SK-N-SH (cell line): ENCODE data around the gene DRAP1. TPM values are rescaled to one million over a fixed set of nuclear protein-coding genes. Genes with fewer than 3 reads are reported as not detected.
"Not testable (repeated sequence)": the region's sequence is repeated elsewhere in the genome, so short reads cannot be mapped to it uniquely, and the experiment has no call there.

Experiments used
- CTCF ChIA-PET: fragments of 300-600, 350-600 bp; formaldehyde crosslinking; extraction: SDS; loops from one replicate; lab custom pipeline; 2021; lab: Yijun Ruan, JAX
- POLR2A ChIA-PET: fragments of 350-600 bp; sonication (Branson Sonifier 250); formaldehyde crosslinking; extraction: SDS; loops from one replicate; lab custom pipeline; 2020; ENCODE audit warnings: antibody characterized with exemption, inconsistent platforms; lab: Yijun Ruan, JAX
- DNase-seq: peaks from one replicate; pipeline ENCODE4 v3.0.0; 2012
- H2AFZ ChIP-seq: fragments of 200-600 bp; sonication (generic); 2 replicates; pipeline ENCODE4 v1.8.1; 2016; ENCODE audit warnings: antibody characterized with exemption, mild to moderate bottlenecking, low read depth
- H3F3A ChIP-seq: fragments of 200-600 bp; sonication (generic); replicated peaks from 2 replicates; pipeline ENCODE3; 2016; ENCODE audit warnings: antibody characterized with exemption, mild to moderate bottlenecking; ENCODE audit not compliant: insufficient read depth
- H3K27ac ChIP-seq, 2 experiments: fragments of 200-500 bp in 1 of 2; fragments of 200-600 bp in 1 of 2; sonication (Bioruptor generic) in 1 of 2; sonication (generic), shearing (Covaris generic) in 1 of 2; 2 replicates each; pipeline versions ENCODE4 v1.5.1 to v1.6.1; 2014 to 2016; ENCODE audit warnings: low read depth in 2 of 2, inconsistent platforms in 1 of 2, low read length in 1 of 2, mild to moderate bottlenecking in 1 of 2, mixed read lengths in 1 of 2
- H3K27me3 ChIP-seq: fragments of 200-600 bp; sonication (generic), shearing (Covaris generic); 2 replicates; pipeline ENCODE4 v1.6.1; 2016; ENCODE audit warnings: mixed run types; ENCODE audit not compliant: insufficient read depth
- H3K36me3 ChIP-seq, 2 experiments: fragments of 200-500 bp in 1 of 2; fragments of 200-600 bp in 1 of 2; sonication (Bioruptor generic) in 1 of 2; sonication (generic) in 1 of 2; replicated peaks in 1 of 2; 2 replicates each; pipeline versions ENCODE3 to v1.5.1; 2014 to 2016; ENCODE audit warnings: low read length in 1 of 2, mild to moderate bottlenecking in 1 of 2; ENCODE audit not compliant: insufficient read depth in 2 of 2, control insufficient read depth in 1 of 2
- H3K4me1 ChIP-seq, 2 experiments: fragments of 200-500 bp in 1 of 2; fragments of 200-600 bp in 1 of 2; sonication (Bioruptor generic) in 1 of 2; sonication (generic), shearing (Covaris generic) in 1 of 2; 2 replicates each; pipeline versions ENCODE4 v1.5.1 to v1.6.1; 2014 to 2016; ENCODE audit warnings: low read depth in 1 of 2, low read length in 1 of 2, mixed run types in 1 of 2; ENCODE audit not compliant: insufficient read depth in 2 of 2, control insufficient read depth in 1 of 2
- H3K4me2 ChIP-seq: fragments of 200-600 bp; sonication (generic), shearing (Covaris generic); 2 replicates; pipeline ENCODE4 v1.6.1; 2017; ENCODE audit warnings: mixed run types
- H3K4me3 ChIP-seq, 2 experiments: fragments of 200-500 bp in 1 of 2; fragments of 200-600 bp in 1 of 2; sonication (Bioruptor generic) in 1 of 2; sonication (generic), shearing (Covaris generic) in 1 of 2; 2 replicates each; pipeline versions ENCODE4 v1.5.1 to v1.8.1; 2014 to 2016; ENCODE audit warnings: low read depth in 2 of 2, inconsistent platforms in 1 of 2, low read length in 1 of 2, mild to moderate bottlenecking in 1 of 2, mixed read lengths in 1 of 2, moderate library complexity in 1 of 2
- H3K79me2 ChIP-seq: fragments of 200-600 bp; sonication (generic); 2 replicates; pipeline ENCODE4 v1.8.1; 2017; ENCODE audit warnings: mild to moderate bottlenecking; ENCODE audit not compliant: insufficient read depth
- H3K9ac ChIP-seq: fragments of 200-600 bp; sonication (generic); 2 replicates; pipeline ENCODE4 v1.6.1; 2017; ENCODE audit warnings: mixed run types
- H3K9me2 ChIP-seq: fragments of 200-600 bp; sonication (generic); 2 replicates; pipeline ENCODE4 v1.6.1; 2017; ENCODE audit warnings: mixed run types
- H3K9me3 ChIP-seq: fragments of 200-600 bp; sonication (generic); 2 replicates; pipeline ENCODE4 v1.6.1; 2017; ENCODE audit warnings: mixed run types, mild to moderate bottlenecking, moderate library complexity
- H4K20me1 ChIP-seq: fragments of 200-600 bp; sonication (generic); 2 replicates; pipeline ENCODE4 v1.6.1; 2017; ENCODE audit warnings: mild to moderate bottlenecking, mixed run types; ENCODE audit not compliant: insufficient read depth
- FOSL2 ChIP-seq: IDR thresholded peaks from 2 replicates; pipeline ENCODE4 v1.4.0; 2012; ENCODE audit warnings: low read depth, mild to moderate bottlenecking, moderate library complexity, borderline replicate concordance
- FOXM1 ChIP-seq: IDR thresholded peaks from 2 replicates; pipeline ENCODE4 v1.4.0; 2012; ENCODE audit warnings: low read depth, mild to moderate bottlenecking
- RAD21 ChIP-seq: IDR thresholded peaks from 2 replicates; pipeline ENCODE4 v1.6.1; 2012; ENCODE audit warnings: mild to moderate bottlenecking, low read length
- SIN3A ChIP-seq: IDR thresholded peaks from 2 replicates; pipeline ENCODE4 v1.6.1; 2012; ENCODE audit warnings: low read depth, mild to moderate bottlenecking, low read length, moderate library complexity, borderline replicate concordance
- TAF1 ChIP-seq: IDR thresholded peaks from 2 replicates; pipeline ENCODE4 v1.6.1; 2012; ENCODE audit warnings: low read depth, mild to moderate bottlenecking, low read length, moderate library complexity, borderline replicate concordance
- WGBS: methylation state at CpG from one replicate; pipeline ENCODE4 v1.1.6; 2017; ENCODE audit warnings: low lambda C conversion rate; 5-methylcytosine and 5-hydroxymethylcytosine counted together
- polyA plus RNA-seq, 3 experiments: library from polyadenylated mRNA; depleted of rRNA; stranded (reverse); fragments of >200 nt; gene quantifications; 2 replicates each; pipeline ENCODE4 v1.2.3, GENCODE V29; 2012
- TF ChIP-seq, protein P1 (sequence below): fragments of 150-350 bp; IDR thresholded peaks from 2 replicates; pipeline ENCODE4 v1.6.1; 2017; ENCODE audit warnings: antibody characterized with exemption, low read length, low read depth, borderline replicate concordance
- TF ChIP-seq, protein P2 (sequence below): fragments of 200-600 bp; sonication (generic); IDR thresholded peaks from 2 replicates; pipeline ENCODE4 v1.6.1; 2017; ENCODE audit warnings: antibody characterized with exemption, mild to moderate bottlenecking, moderate library complexity

Gene DRAP1
- polyA plus RNA-seq, 1 of the 3 experiments (the other 2 are of a cell fraction) = 464 TPM

DNA sequence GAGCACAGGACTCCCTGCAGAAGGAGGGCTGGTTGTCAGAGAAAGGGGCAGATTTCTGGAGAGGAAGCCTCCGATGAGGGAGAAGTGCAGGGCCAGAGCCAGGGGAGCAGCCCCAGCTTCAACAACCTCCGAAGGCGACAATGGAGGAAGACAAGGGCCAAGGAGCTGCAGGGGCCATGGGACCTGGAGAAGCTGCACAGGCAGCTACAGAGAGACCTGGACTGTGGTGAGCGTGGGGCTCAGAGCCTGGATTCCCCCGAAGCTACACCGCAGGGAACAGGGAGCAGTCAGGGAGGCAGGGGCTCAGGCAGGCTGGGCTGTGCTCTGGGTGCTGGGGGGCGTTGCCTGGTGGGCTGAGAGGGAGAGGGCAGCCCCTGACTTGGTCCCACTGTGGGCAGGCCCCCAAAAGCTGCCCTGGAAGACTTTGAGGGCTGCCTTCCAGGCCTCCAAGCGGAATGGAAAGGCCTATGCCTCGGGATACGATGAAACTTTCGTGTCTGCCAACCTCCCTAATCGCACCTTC, 28.4 kb downstream of the DRAP1 start:
- DNase-seq = no peak
- Histone ChIP-seq H3K36me3 (no peaks in the 10 kb centered on the region), H3F3A (peaks cover 3% of the 10 kb centered on the region), H4K20me1 (no peaks in the 10 kb centered on the region), H2AFZ (no peak overlapping the region), H3K4me1 (no peaks in the 10 kb centered on the region), H3K79me2 (no peaks in the 10 kb centered on the region), H3K27ac (no peak overlapping the region), H3K27me3 (no peaks in the 10 kb centered on the region), H3K4me2 (no peak overlapping the region), H3K9me2 (no peaks in the 10 kb centered on the region), H3K9ac (no peak overlapping the region), H3K4me3 (no peak overlapping the region), H3K9me3 (no peaks in the 10 kb centered on the region)
- POLR2A ChIA-PET = no interaction called here
- WGBS = 87% methylated on average over 8 of the region's 12 CpGs
- TF ChIP-seq SIN3A (no peak), FOSL2 (no peak), FOXM1 (no peak), RAD21 (no peak), TAF1 (no peak)
- TF ChIP-seq, protein P1, sequence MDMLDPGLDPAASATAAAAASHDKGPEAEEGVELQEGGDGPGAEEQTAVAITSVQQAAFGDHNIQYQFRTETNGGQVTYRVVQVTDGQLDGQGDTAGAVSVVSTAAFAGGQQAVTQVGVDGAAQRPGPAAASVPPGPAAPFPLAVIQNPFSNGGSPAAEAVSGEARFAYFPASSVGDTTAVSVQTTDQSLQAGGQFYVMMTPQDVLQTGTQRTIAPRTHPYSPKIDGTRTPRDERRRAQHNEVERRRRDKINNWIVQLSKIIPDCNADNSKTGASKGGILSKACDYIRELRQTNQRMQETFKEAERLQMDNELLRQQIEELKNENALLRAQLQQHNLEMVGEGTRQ = no peak
- TF ChIP-seq, protein P2, sequence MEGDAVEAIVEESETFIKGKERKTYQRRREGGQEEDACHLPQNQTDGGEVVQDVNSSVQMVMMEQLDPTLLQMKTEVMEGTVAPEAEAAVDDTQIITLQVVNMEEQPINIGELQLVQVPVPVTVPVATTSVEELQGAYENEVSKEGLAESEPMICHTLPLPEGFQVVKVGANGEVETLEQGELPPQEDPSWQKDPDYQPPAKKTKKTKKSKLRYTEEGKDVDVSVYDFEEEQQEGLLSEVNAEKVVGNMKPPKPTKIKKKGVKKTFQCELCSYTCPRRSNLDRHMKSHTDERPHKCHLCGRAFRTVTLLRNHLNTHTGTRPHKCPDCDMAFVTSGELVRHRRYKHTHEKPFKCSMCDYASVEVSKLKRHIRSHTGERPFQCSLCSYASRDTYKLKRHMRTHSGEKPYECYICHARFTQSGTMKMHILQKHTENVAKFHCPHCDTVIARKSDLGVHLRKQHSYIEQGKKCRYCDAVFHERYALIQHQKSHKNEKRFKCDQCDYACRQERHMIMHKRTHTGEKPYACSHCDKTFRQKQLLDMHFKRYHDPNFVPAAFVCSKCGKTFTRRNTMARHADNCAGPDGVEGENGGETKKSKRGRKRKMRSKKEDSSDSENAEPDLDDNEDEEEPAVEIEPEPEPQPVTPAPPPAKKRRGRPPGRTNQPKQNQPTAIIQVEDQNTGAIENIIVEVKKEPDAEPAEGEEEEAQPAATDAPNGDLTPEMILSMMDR = no peak
- CTCF ChIA-PET = interaction anchor here (0.8 to 1.4 kb wide), 2 partner anchors 13 to 58 kb away, joined by 3 read pairs; no protein-coding TSS in a partner anchor

DNA sequence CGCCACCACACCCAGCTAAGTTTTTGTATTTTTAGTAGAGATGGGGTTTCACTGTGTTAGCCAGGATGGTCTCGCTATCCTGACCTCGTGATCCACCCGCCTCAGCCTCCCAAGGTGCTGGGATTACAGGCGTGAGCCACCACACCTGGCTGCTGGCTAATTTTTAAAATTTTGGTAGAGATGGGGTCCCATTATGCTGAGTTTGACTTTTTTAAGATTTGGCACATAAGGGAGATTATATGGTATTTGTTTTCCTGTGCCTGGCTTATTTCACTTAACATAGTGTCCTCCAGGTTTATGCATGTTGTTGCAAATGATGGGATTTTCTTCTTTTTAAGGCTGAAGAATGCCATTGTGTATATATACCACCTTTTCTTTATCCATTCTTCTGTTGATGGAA, 31.5 kb downstream of the DRAP1 start:
- H3K36me3 ChIP-seq, H3K79me2 ChIP-seq, H3K27ac ChIP-seq, H4K20me1 ChIP-seq, DNase-seq, POLR2A ChIA-PET, H3K27me3 ChIP-seq, CTCF ChIA-PET, H3K4me2 ChIP-seq, H3K4me3 ChIP-seq, H3K4me1 ChIP-seq, H3K9me3 ChIP-seq, H3F3A ChIP-seq, H3K9ac ChIP-seq, H3K9me2 ChIP-seq, H2AFZ ChIP-seq: not testable (repeated sequence)
- 94% methylated on average over 5 of the region's 5 CpGs for WGBS

DNA sequence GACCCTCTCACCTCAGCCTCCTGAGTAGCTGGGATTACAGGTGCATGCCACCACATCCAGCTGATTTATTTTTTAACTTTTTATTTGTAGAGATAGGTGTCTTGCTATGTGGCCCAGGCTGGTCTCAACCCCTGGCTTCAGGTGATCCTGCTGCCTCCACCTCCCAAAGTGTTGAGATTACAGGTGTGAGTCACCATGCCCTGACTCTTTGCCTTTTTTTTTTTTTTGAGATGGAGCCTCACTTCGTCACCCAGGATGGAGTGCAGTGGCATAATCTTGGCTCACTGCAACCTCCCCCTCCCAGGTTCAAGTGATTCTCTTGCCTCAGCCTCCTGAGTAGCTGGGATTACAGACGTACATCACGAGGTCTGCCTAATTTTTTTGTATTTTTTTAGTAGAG, 32.4 kb downstream of the DRAP1 start:
- CTCF ChIA-PET = interaction anchor here (0.6 kb wide), 1 partner anchor 67 kb away, joined by 3 read pairs; no protein-coding TSS in a partner anchor
- H3K27ac ChIP-seq, H3K36me3 ChIP-seq, H2AFZ ChIP-seq, H3K27me3 ChIP-seq, H3K9me2 ChIP-seq, H3K4me2 ChIP-seq, H4K20me1 ChIP-seq, POLR2A ChIA-PET, H3F3A ChIP-seq, H3K4me1 ChIP-seq, DNase-seq, H3K4me3 ChIP-seq, H3K9me3 ChIP-seq, H3K9ac ChIP-seq, H3K79me2 ChIP-seq: not testable (repeated sequence)
- WGBS = 42% methylated on average over 3 of the region's 3 CpGs
